HCT116 (cell line): ENCODE measurements around the gene AGGF1. TPM values are rescaled to one million over a fixed set of nuclear protein-coding genes. Genes with fewer than 3 reads are reported as not detected.

Source experiments
- ATAC-seq: fragments of 200-7000 bp; cut with Tn5 transposase; 2 replicates; pipeline ENCODE4 v1.9.1; 2020; ENCODE audit warnings: mild to moderate bottlenecking, moderate library complexity
- BruUV-seq: library from RNA; stranded (reverse); fragments of 400-500 nt; replicated peaks from 2 replicates; lab custom pipeline; 2021; lab: Mats Ljungman, UMichigan
- CTCF ChIA-PET: fragments of 300-600 bp; sonication (Branson Sonifier 250); formaldehyde crosslinking; loops from one replicate; lab custom pipeline; 2021; ENCODE audit warnings: antibody characterized with exemption; lab: Charles Lee
- POLR2A ChIA-PET: fragments of 300-600, 350-600 bp; sonication (Branson Sonifier 250); formaldehyde crosslinking; loops from one replicate; lab custom pipeline; 2021; ENCODE audit warnings: antibody characterized with exemption; lab: Charles Lee
- RAD21 ChIA-PET, 2 experiments: fragments of 300-600 bp; sonication (Branson Sonifier 250); formaldehyde crosslinking; loops; one replicate each; lab custom pipeline; 2023; ENCODE audit warnings: low total read pairs in 2 of 2; ENCODE audit not compliant: uncharacterized antibody in 2 of 2, unreplicated experiment in 2 of 2, low non-redundant PET in 1 of 2; lab: Charles Lee
- DNase-seq: peaks from one replicate; pipeline ENCODE4 v3.0.0-alpha.2; 2010; ENCODE audit warnings: low read depth, low spot score
- H2AFZ ChIP-seq: fragments of 200-600 bp; shearing (Covaris generic), sonication (generic); 2 replicates; pipeline ENCODE4 v1.6.1; 2017; ENCODE audit warnings: low read depth, mixed run types, mixed read lengths, antibody characterized with exemption, low read length; ENCODE audit not compliant: poor library complexity, severe bottlenecking
- H3K27ac ChIP-seq: 2 replicates; pipeline ENCODE4 v1.5.1; 2012; ENCODE audit warnings: low read depth, low read length
- H3K27me3 ChIP-seq: fragments of 200-600 bp; sonication (generic); 2 replicates; pipeline ENCODE4 v1.6.1; 2016; ENCODE audit warnings: mixed run types, low read length, mixed read lengths; ENCODE audit not compliant: insufficient read depth
- H3K36me3 ChIP-seq, 2 experiments: fragments of 200-500 bp in 1 of 2; fragments of 200-600 bp in 1 of 2; sonication (Bioruptor generic) in 1 of 2; sonication (generic) in 1 of 2; 2 replicates each; pipeline versions ENCODE4 v1.5.1 to v1.6.1; 2014 to 2016; ENCODE audit warnings: low read length in 2 of 2, inconsistent platforms in 1 of 2, mixed read lengths in 1 of 2, mixed run types in 1 of 2; ENCODE audit not compliant: insufficient read depth in 2 of 2, control insufficient read depth in 1 of 2
- H3K4me1 ChIP-seq, 2 experiments: fragments of 200-600 bp in 1 of 2; sonication (generic) in 1 of 2; 2 replicates each; pipeline versions ENCODE4 v1.5.1 to v1.6.1; 2012 to 2017; ENCODE audit warnings: low read length in 2 of 2, inconsistent platforms in 1 of 2, mild to moderate bottlenecking in 1 of 2, mixed read lengths in 1 of 2, mixed run types in 1 of 2, moderate library complexity in 1 of 2; ENCODE audit not compliant: insufficient read depth in 2 of 2, control insufficient read depth in 1 of 2
- H3K4me2 ChIP-seq: fragments of 200-600 bp; sonication (generic); 2 replicates; pipeline ENCODE4 v1.6.1; 2017; ENCODE audit warnings: mixed run types, low read length, mixed read lengths
- H3K4me3 ChIP-seq, 2 experiments: fragments of 200-600 bp in 1 of 2; sonication (generic) in 1 of 2; replicated peaks in 1 of 2; 2 replicates each; pipeline ENCODE4 v1.5.1; 2011 to 2016; ENCODE audit warnings: low read length in 2 of 2, control low read depth in 1 of 2, low read depth in 1 of 2, mild to moderate bottlenecking in 1 of 2, mixed read lengths in 1 of 2, mixed run types in 1 of 2
- H3K79me2 ChIP-seq: fragments of 200-600 bp; sonication (generic); 2 replicates; pipeline ENCODE4 v1.6.1; 2017; ENCODE audit warnings: mild to moderate bottlenecking, mixed run types, low read length, moderate library complexity, mixed read lengths; ENCODE audit not compliant: insufficient read depth
- H3K9ac ChIP-seq: fragments of 200-600 bp; sonication (generic); 2 replicates; pipeline ENCODE4 v1.6.1; 2016; ENCODE audit warnings: low read length, mixed read lengths
- H3K9me2 ChIP-seq: fragments of 200-600 bp; sonication (generic), shearing (Covaris generic); 2 replicates; pipeline ENCODE4 v1.6.1; 2017; ENCODE audit warnings: mixed run types, mild to moderate bottlenecking, moderate library complexity; ENCODE audit not compliant: insufficient read depth
- H3K9me3 ChIP-seq, 2 experiments: fragments of 200-500 bp in 1 of 2; fragments of 200-600 bp in 1 of 2; sonication (Bioruptor generic) in 1 of 2; sonication (generic) in 1 of 2; 2 replicates each; pipeline ENCODE4 v1.6.1; 2014 to 2017; ENCODE audit warnings: low read length in 2 of 2, mixed read lengths in 2 of 2, inconsistent platforms in 1 of 2, low read depth in 1 of 2, mild to moderate bottlenecking in 1 of 2, mixed run types in 1 of 2, moderate library complexity in 1 of 2; ENCODE audit not compliant: control insufficient read depth in 1 of 2, insufficient read depth in 1 of 2
- H4K20me1 ChIP-seq: fragments of 200-600 bp; sonication (generic), shearing (Covaris generic); 2 replicates; pipeline ENCODE4 v1.6.1; 2017; ENCODE audit warnings: mixed run types, mild to moderate bottlenecking, moderate library complexity; ENCODE audit not compliant: insufficient read depth
- CBX3 ChIP-seq: IDR thresholded peaks from 2 replicates; pipeline ENCODE4 v1.6.1; 2012; ENCODE audit warnings: low read depth
- CEBPB ChIP-seq: IDR thresholded peaks from 2 replicates; pipeline ENCODE4 v1.6.1; 2012; ENCODE audit warnings: low read depth
- EGR1 ChIP-seq: IDR thresholded peaks from 2 replicates; pipeline ENCODE4 v1.6.1; 2012; ENCODE audit warnings: low read depth
- EZH2 ChIP-seq: fragments of 200-600 bp; sonication (generic); IDR thresholded peaks from 2 replicates; pipeline ENCODE4 v1.6.1; 2017; ENCODE audit warnings: antibody characterized with exemption, mixed run types
- EZH2phosphoT487 ChIP-seq: fragments of 200-600 bp; IDR thresholded peaks from 2 replicates; pipeline ENCODE4 v1.6.1; 2018; ENCODE audit warnings: antibody characterized with exemption, borderline replicate concordance
- POLR2A ChIP-seq: IDR thresholded peaks from 2 replicates; pipeline ENCODE4 v1.7.0; 2011; ENCODE audit warnings: borderline replicate concordance; ENCODE audit not compliant: insufficient read depth, insufficient read length; ENCODE audit errors: extremely low read depth
- POLR2AphosphoS5 ChIP-seq: IDR thresholded peaks from 2 replicates; pipeline ENCODE4 v1.6.1; 2011; ENCODE audit warnings: mild to moderate bottlenecking, low read depth, low read length, moderate library complexity
- RAD21 ChIP-seq: IDR thresholded peaks from 2 replicates; pipeline ENCODE4 v1.6.1; 2012; ENCODE audit warnings: low read depth, mild to moderate bottlenecking
- SIN3A ChIP-seq: IDR thresholded peaks from 2 replicates; pipeline ENCODE4 v1.6.1; 2012; ENCODE audit warnings: low read depth
- SP1 ChIP-seq: IDR thresholded peaks from 2 replicates; pipeline ENCODE4 v1.6.1; 2012; ENCODE audit warnings: low read depth
- TCF7L2 ChIP-seq: IDR thresholded peaks from 2 replicates; pipeline ENCODE4 v1.7.0; 2011; ENCODE audit warnings: borderline replicate concordance, inconsistent platforms; ENCODE audit not compliant: insufficient read depth, insufficient read length; ENCODE audit errors: extremely low read depth
- ZFX ChIP-seq: fragments of 450-650 bp; IDR thresholded peaks from 2 replicates; pipeline ENCODE4 v1.6.1; 2017
- ZNF274 ChIP-seq: fragments of 200-500 bp; sonication (Bioruptor generic); IDR thresholded peaks from 2 replicates; pipeline ENCODE4 v1.6.1; 2014; ENCODE audit warnings: mild to moderate bottlenecking, low read depth, low read length, inconsistent platforms
- intact Hi-C: fragments of 100-400 bp; cut with micrococcal nuclease; formaldehyde crosslinking; loops from 2 replicates; pipeline ENCODE4 v1.10.0; 2022
- total RNA-seq: library from RNA; stranded (reverse); gene quantifications from one replicate; pipeline ENCODE4 v1.2.1, GENCODE V29; 2021; ENCODE audit not compliant: unreplicated experiment
- TF ChIP-seq, protein P1 (sequence below): IDR thresholded peaks from 2 replicates; pipeline ENCODE4 v1.6.1; 2011; ENCODE audit warnings: mild to moderate bottlenecking, low read length, moderate library complexity; ENCODE audit not compliant: insufficient replicate concordance; ENCODE audit errors: extremely low read depth
- TF ChIP-seq, protein P2 (sequence below): IDR thresholded peaks from 2 replicates; pipeline ENCODE4 v1.6.1; 2012
- TF ChIP-seq, protein P3 (sequence below): IDR thresholded peaks from 2 replicates; pipeline ENCODE4 v1.6.1; 2012

AGGF1 gene
- total RNA-seq, 1 experiment from 2014 or later = 22.2 TPM

DNA sequence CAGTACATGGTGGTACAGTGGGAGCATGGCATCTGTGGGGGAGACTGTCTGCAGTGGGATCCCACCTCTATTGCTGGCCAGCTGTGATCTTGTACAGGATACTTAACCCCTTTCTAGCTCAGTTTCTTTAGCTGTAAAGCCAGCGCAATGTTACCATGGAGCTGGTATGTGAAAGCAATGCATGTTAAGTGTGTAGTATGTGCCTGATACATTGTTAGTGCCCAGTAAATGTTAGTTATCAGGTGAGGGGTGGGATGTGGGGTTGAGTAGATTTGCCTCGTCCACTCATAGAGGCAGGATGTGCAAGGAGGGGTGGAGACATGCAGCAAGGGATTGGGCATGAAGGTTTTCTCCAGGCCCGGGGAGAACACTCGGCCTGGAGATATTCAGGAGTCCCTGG, 44.5 kb downstream of the AGGF1 start:
- Histone ChIP-seq H3K79me2 (no peaks in the 10 kb centered on the region), H3K4me3 (no peak overlapping the region), H3K4me1 (no peaks in the 10 kb centered on the region), H3K27ac (no peak overlapping the region), H3K4me2 (no peak overlapping the region), H4K20me1 (no peaks in the 10 kb centered on the region), H3K27me3 (no peaks in the 10 kb centered on the region), H2AFZ (no peak overlapping the region), H3K9me3 (no peaks in the 10 kb centered on the region), H3K36me3 (no peaks in the 10 kb centered on the region), H3K9me2 (no peaks in the 10 kb centered on the region), H3K9ac (no peak overlapping the region)
- TF ChIP-seq EGR1 = no peak
- TF ChIP-seq TCF7L2 = no peak
- TF ChIP-seq POLR2A = no peak
- TF ChIP-seq, protein P1, sequence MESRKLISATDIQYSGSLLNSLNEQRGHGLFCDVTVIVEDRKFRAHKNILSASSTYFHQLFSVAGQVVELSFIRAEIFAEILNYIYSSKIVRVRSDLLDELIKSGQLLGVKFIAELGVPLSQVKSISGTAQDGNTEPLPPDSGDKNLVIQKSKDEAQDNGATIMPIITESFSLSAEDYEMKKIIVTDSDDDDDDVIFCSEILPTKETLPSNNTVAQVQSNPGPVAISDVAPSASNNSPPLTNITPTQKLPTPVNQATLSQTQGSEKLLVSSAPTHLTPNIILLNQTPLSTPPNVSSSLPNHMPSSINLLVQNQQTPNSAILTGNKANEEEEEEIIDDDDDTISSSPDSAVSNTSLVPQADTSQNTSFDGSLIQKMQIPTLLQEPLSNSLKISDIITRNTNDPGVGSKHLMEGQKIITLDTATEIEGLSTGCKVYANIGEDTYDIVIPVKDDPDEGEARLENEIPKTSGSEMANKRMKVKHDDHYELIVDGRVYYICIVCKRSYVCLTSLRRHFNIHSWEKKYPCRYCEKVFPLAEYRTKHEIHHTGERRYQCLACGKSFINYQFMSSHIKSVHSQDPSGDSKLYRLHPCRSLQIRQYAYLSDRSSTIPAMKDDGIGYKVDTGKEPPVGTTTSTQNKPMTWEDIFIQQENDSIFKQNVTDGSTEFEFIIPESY = no peak
- TF ChIP-seq SP1 = no peak
- TF ChIP-seq, protein P2, sequence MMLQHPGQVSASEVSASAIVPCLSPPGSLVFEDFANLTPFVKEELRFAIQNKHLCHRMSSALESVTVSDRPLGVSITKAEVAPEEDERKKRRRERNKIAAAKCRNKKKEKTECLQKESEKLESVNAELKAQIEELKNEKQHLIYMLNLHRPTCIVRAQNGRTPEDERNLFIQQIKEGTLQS = no peak
- TF ChIP-seq RAD21 = no peak
- no peak for TF ChIP-seq CBX3
- TF ChIP-seq EZH2phosphoT487 = no peak
- TF ChIP-seq ZNF274 = no peak
- TF ChIP-seq ZFX = no peak
- TF ChIP-seq, protein P3, sequence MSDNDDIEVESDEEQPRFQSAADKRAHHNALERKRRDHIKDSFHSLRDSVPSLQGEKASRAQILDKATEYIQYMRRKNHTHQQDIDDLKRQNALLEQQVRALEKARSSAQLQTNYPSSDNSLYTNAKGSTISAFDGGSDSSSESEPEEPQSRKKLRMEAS = no peak
- TF ChIP-seq CEBPB = no peak
- no peak for TF ChIP-seq EZH2
- no peak for TF ChIP-seq POLR2AphosphoS5
- no peak for TF ChIP-seq SIN3A
- ATAC-seq (no peak), DNase-seq (no peak)
- CTCF ChIA-PET = no interaction called here
- POLR2A ChIA-PET = no interaction called here
- BruUV-seq = no TSS peak
- RAD21 ChIA-PET = no interaction called here
- intact Hi-C loops = no loop called here
